Medulla oblongata (tissue), 1 donor: ENCODE results near the gene SPNS1.

Source experiments
- DNase-seq: peaks from one replicate; pipeline ENCODE4 v3.0.0-alpha.2; 2015; ENCODE audit errors: extremely low spot score

The SPNS1 gene

GRCh38 chr16:29028457-29029167, 54.0 kb downstream of the SPNS1 start:
- DNase-seq, result no peak

- no peak for DNase-seq
Measured at GRCh38 chr16:29029168-29029994, 54.8 kb downstream of the SPNS1 start.

GRCh38 chr16:29030086-29030840, 55.7 kb downstream of the SPNS1 start:
- DNase-seq, result no peak
